ENCODE results near the gene HLCS. TPM values are rescaled to one million over a fixed set of nuclear protein-coding genes. Genes with fewer than 3 reads are reported as not detected.

Gene HLCS
- total and polyA plus RNA-seq, 2 of the 4 experiments (the other 2 are of a cell fraction) = 10.6 to 21.0 TPM

DNA sequence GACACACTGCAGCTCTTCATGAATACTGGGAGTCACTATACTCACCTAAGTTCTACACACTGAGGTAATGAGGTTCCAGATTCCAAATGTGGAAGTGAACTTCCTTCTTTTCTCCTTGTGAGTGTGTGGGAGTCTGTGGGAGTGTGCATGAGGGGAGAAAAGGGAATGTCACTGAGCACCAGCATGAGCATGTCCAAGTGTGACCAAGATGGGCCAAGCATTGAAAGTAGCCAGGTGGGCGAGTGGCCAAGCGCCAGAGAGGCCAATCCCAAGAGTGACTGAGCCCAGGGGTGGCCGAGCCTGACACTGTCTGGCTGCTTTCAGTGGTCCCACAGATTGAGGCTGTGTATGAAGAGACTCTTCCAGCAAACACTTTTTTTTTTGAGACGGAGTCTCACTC, 132.3 kb downstream of the HLCS start:
- H2BK15ac ChIP-seq (ENCODE audit: low read depth, low read length) = no peak overlapping the region
- ChIA-PET CTCF (no interaction called here), POLR2A (ENCODE audit: unreplicated experiment) (no interaction called here)
- in situ Hi-C loops (cut with MboI; ENCODE audit: low sequenced_read_pairs) = no loop called here
- 100% methylated on average over 2 of the region's 4 CpGs; no CpG with 5 or more reads in 1 of the 2 experiments for WGBS, 2 experiments (ENCODE audit: extremely low coverage in 2 of 2, insufficient read length in 1 of 2)
- no peak overlapping the region for H2BK120ac ChIP-seq (ENCODE audit: low read depth, low read length)
- TF ChIP-seq, protein P1, sequence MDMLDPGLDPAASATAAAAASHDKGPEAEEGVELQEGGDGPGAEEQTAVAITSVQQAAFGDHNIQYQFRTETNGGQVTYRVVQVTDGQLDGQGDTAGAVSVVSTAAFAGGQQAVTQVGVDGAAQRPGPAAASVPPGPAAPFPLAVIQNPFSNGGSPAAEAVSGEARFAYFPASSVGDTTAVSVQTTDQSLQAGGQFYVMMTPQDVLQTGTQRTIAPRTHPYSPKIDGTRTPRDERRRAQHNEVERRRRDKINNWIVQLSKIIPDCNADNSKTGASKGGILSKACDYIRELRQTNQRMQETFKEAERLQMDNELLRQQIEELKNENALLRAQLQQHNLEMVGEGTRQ (IDR thresholded peaks at IDR 0.05; ENCODE audit: low read depth, low read length) = no peak
- no peak for TF ChIP-seq BHLHE40 (IDR thresholded peaks at IDR 0.05; ENCODE audit: low read depth, low read length)
- TF ChIP-seq, protein P2, sequence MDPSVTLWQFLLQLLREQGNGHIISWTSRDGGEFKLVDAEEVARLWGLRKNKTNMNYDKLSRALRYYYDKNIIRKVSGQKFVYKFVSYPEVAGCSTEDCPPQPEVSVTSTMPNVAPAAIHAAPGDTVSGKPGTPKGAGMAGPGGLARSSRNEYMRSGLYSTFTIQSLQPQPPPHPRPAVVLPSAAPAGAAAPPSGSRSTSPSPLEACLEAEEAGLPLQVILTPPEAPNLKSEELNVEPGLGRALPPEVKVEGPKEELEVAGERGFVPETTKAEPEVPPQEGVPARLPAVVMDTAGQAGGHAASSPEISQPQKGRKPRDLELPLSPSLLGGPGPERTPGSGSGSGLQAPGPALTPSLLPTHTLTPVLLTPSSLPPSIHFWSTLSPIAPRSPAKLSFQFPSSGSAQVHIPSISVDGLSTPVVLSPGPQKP (IDR thresholded peaks at IDR 0.05; ENCODE audit: borderline replicate concordance, low read depth, low read length) = no peak
- TF ChIP-seq RAD21 (IDR thresholded peaks at IDR 0.05; ENCODE audit: low read length) = no peak
- TF ChIP-seq MAZ (IDR thresholded peaks at IDR 0.05; ENCODE audit: borderline replicate concordance, low read depth, low read length) = no peak
- TF ChIP-seq POLR2A (IDR thresholded peaks at IDR 0.05; ENCODE audit: low read depth, low read length) = no peak
- no peak for TF ChIP-seq MXI1 (IDR thresholded peaks at IDR 0.05; ENCODE audit: borderline replicate concordance, low read depth, low read length)
- TF ChIP-seq MAFK (IDR thresholded peaks at IDR 0.05; ENCODE audit: low read depth, low read length) = no peak
- TF ChIP-seq RCOR1 (IDR thresholded peaks at IDR 0.05; ENCODE audit: insufficient replicate concordance, low read length) = no peak
- TF ChIP-seq RFX5 (IDR thresholded peaks at IDR 0.05; ENCODE audit: low read depth, low read length) = no peak
- TF ChIP-seq CEBPB (IDR thresholded peaks at IDR 0.05; ENCODE audit: low read depth, low read length) = no peak
- TF ChIP-seq, protein P3, sequence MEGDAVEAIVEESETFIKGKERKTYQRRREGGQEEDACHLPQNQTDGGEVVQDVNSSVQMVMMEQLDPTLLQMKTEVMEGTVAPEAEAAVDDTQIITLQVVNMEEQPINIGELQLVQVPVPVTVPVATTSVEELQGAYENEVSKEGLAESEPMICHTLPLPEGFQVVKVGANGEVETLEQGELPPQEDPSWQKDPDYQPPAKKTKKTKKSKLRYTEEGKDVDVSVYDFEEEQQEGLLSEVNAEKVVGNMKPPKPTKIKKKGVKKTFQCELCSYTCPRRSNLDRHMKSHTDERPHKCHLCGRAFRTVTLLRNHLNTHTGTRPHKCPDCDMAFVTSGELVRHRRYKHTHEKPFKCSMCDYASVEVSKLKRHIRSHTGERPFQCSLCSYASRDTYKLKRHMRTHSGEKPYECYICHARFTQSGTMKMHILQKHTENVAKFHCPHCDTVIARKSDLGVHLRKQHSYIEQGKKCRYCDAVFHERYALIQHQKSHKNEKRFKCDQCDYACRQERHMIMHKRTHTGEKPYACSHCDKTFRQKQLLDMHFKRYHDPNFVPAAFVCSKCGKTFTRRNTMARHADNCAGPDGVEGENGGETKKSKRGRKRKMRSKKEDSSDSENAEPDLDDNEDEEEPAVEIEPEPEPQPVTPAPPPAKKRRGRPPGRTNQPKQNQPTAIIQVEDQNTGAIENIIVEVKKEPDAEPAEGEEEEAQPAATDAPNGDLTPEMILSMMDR (conservative IDR thresholded peaks at IDR 0.05; ENCODE audit: low read depth, low read length) = no peak
- no peak for TF ChIP-seq FOS (IDR thresholded peaks at IDR 0.05; ENCODE audit: low read depth, low read length)
- TF ChIP-seq SMC3 (IDR thresholded peaks at IDR 0.05; ENCODE audit: low read depth, low read length) = no peak
- TF ChIP-seq NFE2L2 (IDR thresholded peaks at IDR 0.05; ENCODE audit: low read depth, low read length) = no peak
- no peak for TF ChIP-seq CHD1 (IDR thresholded peaks at IDR 0.05; ENCODE audit: low read depth, low read length)
- H2AFZ ChIP-seq (replicated peaks; ENCODE audit: low read length, poor library complexity) = no peak overlapping the region
- no peak overlapping the region for H4K91ac ChIP-seq (ENCODE audit: insufficient read depth, low read depth, low read length)
- no peak overlapping the region for H3K4ac ChIP-seq (ENCODE audit: low read depth, low read length)
- BruUV-seq (replicated peaks) = no TSS peak
- DNase-seq = no peak
- H3K4me1 ChIP-seq (ENCODE audit: control insufficient read depth, insufficient read depth, low read length) = peaks cover 2% of the 10 kb centered on the region; the same call in 1 of the 2 replicates
- H2BK20ac ChIP-seq (ENCODE audit: low read depth, low read length) = no peak overlapping the region
- H3K79me1 ChIP-seq (ENCODE audit: low read depth in 1 of 2, low read length in 2 of 2) = peaks cover 0 to 6% of the 10 kb centered on the region in 2 experiments; a peak in 1 of 4 replicates
- no peak overlapping the region for H3K23ac ChIP-seq (ENCODE audit: low read depth, low read length)
- H3K27ac ChIP-seq (ENCODE audit: insufficient read depth, low read length) = no peak overlapping the region
- H3K4me2 ChIP-seq (ENCODE audit: low read depth, low read length) = no peak overlapping the region
- no peaks in the 10 kb centered on the region; the same call in 1 of the 2 replicates for H4K20me1 ChIP-seq (ENCODE audit: insufficient read depth, low read length)
- no peak overlapping the region for H3K18ac ChIP-seq (ENCODE audit: low read depth, low read length)
- H4K5ac ChIP-seq (ENCODE audit: low read depth, low read length) = no peak overlapping the region
- no peak overlapping the region for H3K56ac ChIP-seq (ENCODE audit: extremely low read depth, insufficient read depth, low read length)
- H3K9ac ChIP-seq (ENCODE audit: low read depth, low read length) = no peak overlapping the region
- H3K36me3 ChIP-seq (ENCODE audit: control insufficient read depth, insufficient read depth, low read length) = no peaks in the 10 kb centered on the region
- no peak overlapping the region for H2BK5ac ChIP-seq (ENCODE audit: low read depth, low read length, poor library complexity, severe bottlenecking)
- dilution Hi-C loops (cut with HindIII; ENCODE audit: low sequenced_read_pairs, unreplicated experiment) = no loop called here
- no peak for ATAC-seq (ENCODE audit: low read depth)
- intact Hi-C loops (cut with micrococcal nuclease) = no loop called here
- no peak overlapping the region for H3K14ac ChIP-seq (replicated peaks; ENCODE audit: low read depth, low read length)
- H3K9me3 ChIP-seq (ENCODE audit: control insufficient read depth, insufficient read depth, low read length) = no peaks in the 10 kb centered on the region
- no peak overlapping the region for H2AK5ac ChIP-seq (ENCODE audit: low read depth, low read length)
- no peaks in the 10 kb centered on the region for H3K27me3 ChIP-seq (ENCODE audit: control insufficient read depth, insufficient read depth, low read length)
- no peak overlapping the region for H2AK9ac ChIP-seq (replicated peaks; ENCODE audit: low read depth, low read length, poor library complexity)
- no peaks in the 10 kb centered on the region; the same call in none of the 2 replicates for H3K9me1 ChIP-seq (ENCODE audit: insufficient read depth, low read length)
- no peak overlapping the region for H3K4me3 ChIP-seq (ENCODE audit: insufficient read depth, low read depth, low read length)
- no peak overlapping the region for H4K8ac ChIP-seq (ENCODE audit: low read depth in 2 of 2, low read length in 2 of 2)

All from IMR-90 (cell line).